Measurements from ENCODE around the gene RAB36.

GRCh38 chr22:23131931-23132330, 13.3 kb upstream of the RAB36 start:
- TF ChIP-seq CTCF (IDR thresholded peaks at IDR 0.05) = no peak
- no peak for TF ChIP-seq POLR2AphosphoS5 (IDR thresholded peaks at IDR 0.05)
- no peak for TF ChIP-seq POLR2A (IDR thresholded peaks at IDR 0.05; ENCODE audit: low read depth)

Data from esophagus muscularis mucosa (tissue), 3 donors.